ENCODE data around the gene LRFN2.

LRFN2 gene

GRCh38 chr6:40523505-40524172 lies 63.5 kb downstream of the LRFN2 start:
- H3K27me3 ChIP-seq (ENCODE audit: control insufficient read depth, insufficient read depth, low read length): no peaks in the 10 kb centered on the region
- H3K36me3 ChIP-seq (ENCODE audit: control insufficient read depth, insufficient read depth, low read length): no peaks in the 10 kb centered on the region
- H3K27ac ChIP-seq (ENCODE audit: low read length): no peak overlapping the region
- peaks cover 7% of the 10 kb centered on the region for H3K4me1 ChIP-seq (ENCODE audit: control insufficient read depth, insufficient read depth, low read length)
- H3K9me3 ChIP-seq (ENCODE audit: control insufficient read depth, insufficient read depth, low read length): no peaks in the 10 kb centered on the region
- no peak for DNase-seq (ENCODE audit: low read depth, low spot score)
- no peak overlapping the region for H3K4me3 ChIP-seq (ENCODE audit: low read length)
- WGBS (ENCODE audit: insufficient coverage, insufficient read length): no CpG with 5 or more reads among the region's 5 CpGs

GRCh38 chr6:40521496-40521895 lies 65.7 kb downstream of the LRFN2 start:
- H3K27ac ChIP-seq (ENCODE audit: low read length): no peak overlapping the region
- H3K27me3 ChIP-seq (ENCODE audit: control insufficient read depth, insufficient read depth, low read length): no peaks in the 10 kb centered on the region
- H3K4me3 ChIP-seq (ENCODE audit: low read length): no peak overlapping the region
- H3K36me3 ChIP-seq (ENCODE audit: control insufficient read depth, insufficient read depth, low read length): no peaks in the 10 kb centered on the region
- no CpG with 5 or more reads among the region's 6 CpGs for WGBS (ENCODE audit: insufficient coverage, insufficient read length)
- no peak for DNase-seq (ENCODE audit: low read depth, low spot score)
- no peaks in the 10 kb centered on the region for H3K9me3 ChIP-seq (ENCODE audit: control insufficient read depth, insufficient read depth, low read length)
- H3K4me1 ChIP-seq (ENCODE audit: control insufficient read depth, insufficient read depth, low read length): peaks cover 7% of the 10 kb centered on the region

- Histone ChIP-seq H3K27ac (ENCODE audit: low read length) (no peak overlapping the region), H3K9me3 (ENCODE audit: control insufficient read depth, insufficient read depth, low read length) (no peaks in the 10 kb centered on the region), H3K36me3 (ENCODE audit: control insufficient read depth, insufficient read depth, low read length) (no peaks in the 10 kb centered on the region), H3K4me1 (ENCODE audit: control insufficient read depth, insufficient read depth, low read length) (peaks cover 7% of the 10 kb centered on the region), H3K27me3 (ENCODE audit: control insufficient read depth, insufficient read depth, low read length) (no peaks in the 10 kb centered on the region), H3K4me3 (ENCODE audit: low read length) (no peak overlapping the region)
- no peak for DNase-seq (ENCODE audit: low read depth, low spot score)
- no CpG with 5 or more reads among the region's 10 CpGs for WGBS (ENCODE audit: insufficient coverage, insufficient read length)
These were observed 66.5 kb downstream of the LRFN2 start for GRCh38 chr6:40520678-40521077.

DNA sequence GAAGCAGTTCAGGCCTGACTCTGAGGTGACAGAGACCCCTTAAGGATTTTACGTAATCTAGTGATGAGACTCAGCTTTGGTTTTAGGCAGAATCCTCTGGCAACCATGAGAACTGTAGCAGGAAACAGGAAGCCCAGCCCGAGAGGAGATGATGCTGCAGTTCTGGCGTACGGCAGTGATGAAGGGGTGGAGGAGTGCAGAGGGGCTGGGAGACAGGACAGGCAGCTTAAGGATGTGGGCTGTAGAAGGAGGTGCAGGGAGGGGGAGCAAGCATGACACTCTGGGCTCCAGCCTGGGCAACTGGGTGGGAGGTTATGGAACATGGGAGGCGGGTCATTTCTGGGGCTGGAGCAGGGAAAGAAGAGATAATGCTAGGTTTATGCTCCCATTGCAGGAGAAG lies 67.1 kb downstream of the LRFN2 start:
- DNase-seq (ENCODE audit: low read depth, low spot score): no peak
- no peaks in the 10 kb centered on the region for H3K36me3 ChIP-seq (ENCODE audit: control insufficient read depth, insufficient read depth, low read length)
- H3K27ac ChIP-seq (ENCODE audit: low read length): no peak overlapping the region
- peaks cover 7% of the 10 kb centered on the region for H3K4me1 ChIP-seq (ENCODE audit: control insufficient read depth, insufficient read depth, low read length)
- H3K4me3 ChIP-seq (ENCODE audit: low read length): no peak overlapping the region
- no peaks in the 10 kb centered on the region for H3K27me3 ChIP-seq (ENCODE audit: control insufficient read depth, insufficient read depth, low read length)
- WGBS (ENCODE audit: insufficient coverage, insufficient read length): no CpG with 5 or more reads among the region's 5 CpGs
- no peaks in the 10 kb centered on the region for H3K9me3 ChIP-seq (ENCODE audit: control insufficient read depth, insufficient read depth, low read length)

- Histone ChIP-seq H3K4me3 (ENCODE audit: low read length) (no peak overlapping the region), H3K4me1 (ENCODE audit: control insufficient read depth, insufficient read depth, low read length) (no peaks in the 10 kb centered on the region), H3K27ac (ENCODE audit: low read length) (no peak overlapping the region), H3K36me3 (ENCODE audit: control insufficient read depth, insufficient read depth, low read length) (no peaks in the 10 kb centered on the region), H3K9me3 (ENCODE audit: control insufficient read depth, insufficient read depth, low read length) (no peaks in the 10 kb centered on the region), H3K27me3 (ENCODE audit: control insufficient read depth, insufficient read depth, low read length) (no peaks in the 10 kb centered on the region)
- no CpG with 5 or more reads among the region's 5 CpGs for WGBS (ENCODE audit: insufficient coverage, insufficient read length)
- DNase-seq (ENCODE audit: low read depth, low spot score): no peak
These were observed 69.5 kb downstream of the LRFN2 start for GRCh38 chr6:40517654-40518053.

DNA sequence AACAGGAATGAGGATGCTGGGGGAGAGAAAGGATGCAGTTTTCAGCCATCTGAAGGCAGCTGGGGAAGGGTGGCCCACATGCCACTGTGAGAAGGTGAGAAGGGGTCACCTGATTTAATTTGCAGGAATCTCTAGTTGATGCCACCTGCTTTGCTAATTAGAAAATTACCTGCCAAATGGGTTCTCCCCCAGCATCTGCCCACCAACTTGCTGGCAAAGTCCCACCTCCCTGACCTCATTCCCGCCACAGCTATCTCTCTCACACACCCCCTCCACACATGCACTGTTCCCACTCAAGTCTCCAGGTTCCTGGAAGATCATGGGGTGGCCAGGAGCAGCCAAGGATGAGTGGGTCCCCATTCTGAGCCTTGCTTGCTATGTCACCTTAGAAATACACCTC lies 70.7 kb downstream of the LRFN2 start:
- Histone ChIP-seq H3K9me3 (ENCODE audit: control insufficient read depth, insufficient read depth, low read length) (no peaks in the 10 kb centered on the region), H3K4me3 (ENCODE audit: low read length) (no peak overlapping the region), H3K4me1 (ENCODE audit: control insufficient read depth, insufficient read depth, low read length) (no peaks in the 10 kb centered on the region), H3K27me3 (ENCODE audit: control insufficient read depth, insufficient read depth, low read length) (no peaks in the 10 kb centered on the region), H3K36me3 (ENCODE audit: control insufficient read depth, insufficient read depth, low read length) (no peaks in the 10 kb centered on the region), H3K27ac (ENCODE audit: low read length) (no peak overlapping the region)
- no peak for DNase-seq (ENCODE audit: low read depth, low spot score)
- WGBS (ENCODE audit: insufficient coverage, insufficient read length): no CpG with 5 or more reads among the region's 1 CpG

GRCh38 chr6:40512340-40512739 lies 74.8 kb downstream of the LRFN2 start:
- H3K4me3 ChIP-seq (ENCODE audit: low read length): no peak overlapping the region
- DNase-seq (ENCODE audit: low read depth, low spot score): no peak
- WGBS (ENCODE audit: insufficient coverage, insufficient read length): no CpG with 5 or more reads among the region's 1 CpG
- no peaks in the 10 kb centered on the region for H3K27me3 ChIP-seq (ENCODE audit: control insufficient read depth, insufficient read depth, low read length)
- H3K36me3 ChIP-seq (ENCODE audit: control insufficient read depth, insufficient read depth, low read length): no peaks in the 10 kb centered on the region
- 0 out of 2 replicates have a peak, but pooled peaks cover 1% of the 10 kb centered on the region for H3K4me1 ChIP-seq (ENCODE audit: control insufficient read depth, insufficient read depth, low read length)
- no peaks in the 10 kb centered on the region for H3K9me3 ChIP-seq (ENCODE audit: control insufficient read depth, insufficient read depth, low read length)
- H3K27ac ChIP-seq (ENCODE audit: low read length): no peak overlapping the region

- DNase-seq (ENCODE audit: low read depth, low spot score): no peak
- H3K27me3 ChIP-seq (ENCODE audit: control insufficient read depth, insufficient read depth, low read length): no peaks in the 10 kb centered on the region
- H3K27ac ChIP-seq (ENCODE audit: low read length): no peak overlapping the region
- no peaks in the 10 kb centered on the region for H3K36me3 ChIP-seq (ENCODE audit: control insufficient read depth, insufficient read depth, low read length)
- no peak overlapping the region for H3K4me3 ChIP-seq (ENCODE audit: low read length)
- H3K4me1 ChIP-seq (ENCODE audit: control insufficient read depth, insufficient read depth, low read length): 0 out of 2 replicates have a peak, but pooled peaks cover 1% of the 10 kb centered on the region
- no CpG with 5 or more reads among the region's 6 CpGs for WGBS (ENCODE audit: insufficient coverage, insufficient read length)
- H3K9me3 ChIP-seq (ENCODE audit: control insufficient read depth, insufficient read depth, low read length): no peaks in the 10 kb centered on the region
These were observed 75.3 kb downstream of the LRFN2 start for GRCh38 chr6:40511884-40512283.

DNA sequence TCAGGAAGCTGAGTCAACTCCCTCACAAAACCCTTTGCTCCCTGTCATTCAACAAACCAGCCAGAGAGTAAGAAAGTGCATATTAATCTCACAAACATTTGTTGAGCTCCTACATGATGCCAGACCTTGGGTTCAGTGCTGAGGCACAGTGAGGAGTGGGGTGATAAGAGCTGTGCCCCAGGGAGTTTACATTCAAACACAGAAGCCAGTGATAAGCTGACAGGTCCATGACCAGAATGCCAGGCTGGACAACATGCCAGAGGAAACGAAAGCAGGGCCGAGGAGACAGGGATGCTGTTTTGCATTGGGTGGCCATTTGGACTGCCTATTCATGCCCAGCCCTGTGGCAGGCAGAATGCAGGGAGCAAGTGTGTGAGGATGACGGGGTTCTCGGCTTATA lies 76.7 kb downstream of the LRFN2 start:
- WGBS (ENCODE audit: insufficient coverage, insufficient read length): no CpG with 5 or more reads among the region's 4 CpGs
- DNase-seq (ENCODE audit: low read depth, low spot score): no peak
- no peaks in the 10 kb centered on the region for H3K36me3 ChIP-seq (ENCODE audit: control insufficient read depth, insufficient read depth, low read length)
- 0 out of 2 replicates have a peak, but pooled peaks cover 1% of the 10 kb centered on the region for H3K4me1 ChIP-seq (ENCODE audit: control insufficient read depth, insufficient read depth, low read length)
- H3K27me3 ChIP-seq (ENCODE audit: control insufficient read depth, insufficient read depth, low read length): no peaks in the 10 kb centered on the region
- no peaks in the 10 kb centered on the region for H3K9me3 ChIP-seq (ENCODE audit: control insufficient read depth, insufficient read depth, low read length)
- H3K27ac ChIP-seq (ENCODE audit: low read length): no peak overlapping the region
- no peak overlapping the region for H3K4me3 ChIP-seq (ENCODE audit: low read length)

GRCh38 chr6:40509716-40510260 lies 77.4 kb downstream of the LRFN2 start:
- Histone ChIP-seq H3K4me1 (ENCODE audit: control insufficient read depth, insufficient read depth, low read length) (0 out of 2 replicates have a peak, but pooled peaks cover 1% of the 10 kb centered on the region), H3K36me3 (ENCODE audit: control insufficient read depth, insufficient read depth, low read length) (no peaks in the 10 kb centered on the region), H3K27ac (ENCODE audit: low read length) (no peak overlapping the region), H3K9me3 (ENCODE audit: control insufficient read depth, insufficient read depth, low read length) (no peaks in the 10 kb centered on the region), H3K4me3 (ENCODE audit: low read length) (no peak overlapping the region), H3K27me3 (ENCODE audit: control insufficient read depth, insufficient read depth, low read length) (no peaks in the 10 kb centered on the region)
- no CpG with 5 or more reads among the region's 11 CpGs for WGBS (ENCODE audit: insufficient coverage, insufficient read length)
- DNase-seq (ENCODE audit: low read depth, low spot score): no peak

DNA sequence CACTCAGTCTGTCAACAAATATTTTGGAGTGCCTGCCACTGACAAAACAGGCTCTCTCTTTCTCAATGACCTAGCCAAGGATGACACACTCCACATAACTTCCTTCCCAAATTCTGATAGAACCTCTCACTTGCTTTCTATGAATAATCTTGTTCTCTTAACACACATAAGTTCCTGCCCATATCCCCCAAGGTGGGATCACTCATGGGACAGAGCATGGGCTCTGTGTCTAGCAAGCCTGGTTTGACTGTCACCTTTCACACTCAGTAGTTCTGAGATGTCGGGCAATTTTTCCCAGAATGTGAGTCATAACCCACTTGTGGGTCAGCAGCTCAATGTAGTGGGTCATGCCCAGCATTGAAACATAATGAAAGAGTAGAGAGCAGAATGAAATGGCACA lies 78.1 kb downstream of the LRFN2 start:
- Histone ChIP-seq H3K9me3 (ENCODE audit: control insufficient read depth, insufficient read depth, low read length) (no peaks in the 10 kb centered on the region), H3K4me3 (ENCODE audit: low read length) (no peak overlapping the region), H3K36me3 (ENCODE audit: control insufficient read depth, insufficient read depth, low read length) (no peaks in the 10 kb centered on the region), H3K27ac (ENCODE audit: low read length) (no peak overlapping the region), H3K4me1 (ENCODE audit: control insufficient read depth, insufficient read depth, low read length) (0 out of 2 replicates have a peak, but pooled peaks cover 1% of the 10 kb centered on the region), H3K27me3 (ENCODE audit: control insufficient read depth, insufficient read depth, low read length) (no peaks in the 10 kb centered on the region)
- no peak for DNase-seq (ENCODE audit: low read depth, low spot score)
- WGBS (ENCODE audit: insufficient coverage, insufficient read length): no CpG with 5 or more reads among the region's 1 CpG

Measured in iPS DF 6.9 (cell line).